Measurements from ENCODE around the gene DUSP12. TPM values are rescaled to one million over a fixed set of nuclear protein-coding genes. Genes with fewer than 3 reads are reported as not detected.

The DUSP12 gene
- total RNA-seq, 1 experiment from 2014 or later: 28.0 TPM

DNA sequence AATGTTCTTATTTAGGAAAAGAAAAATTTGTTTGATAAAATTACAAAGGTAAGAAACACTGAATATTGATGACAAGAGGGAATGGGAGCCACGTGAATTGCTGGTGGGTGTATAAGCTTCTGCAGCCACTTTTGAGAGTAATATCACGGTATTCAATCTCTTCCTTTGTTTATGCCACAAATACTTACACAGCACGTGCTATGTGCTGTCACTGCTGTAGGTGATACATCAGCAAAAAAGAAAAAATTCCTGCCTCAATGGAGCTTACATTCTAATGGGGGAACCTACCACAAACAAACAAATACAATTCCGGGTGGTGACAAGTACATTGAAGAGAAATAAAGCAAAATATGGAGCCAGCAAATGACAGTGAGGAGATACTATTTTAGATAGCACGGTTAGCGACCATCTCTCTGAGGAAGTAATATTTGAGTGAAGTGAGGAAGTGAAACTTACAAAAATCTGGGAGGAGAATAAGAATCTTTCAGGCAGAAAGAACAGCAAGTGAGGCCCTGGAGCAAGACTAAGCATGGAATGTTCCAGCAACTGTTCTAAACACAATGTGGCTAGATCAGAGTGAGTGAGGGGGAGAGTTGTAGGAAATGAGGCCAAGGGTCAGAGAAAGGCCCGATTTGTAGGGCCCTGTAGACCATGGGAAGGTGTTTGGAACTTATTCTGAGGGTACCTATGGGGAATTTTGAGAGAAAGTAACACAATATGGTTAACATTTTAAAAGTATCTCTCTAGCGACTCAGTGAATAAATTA, 30.8 kb upstream of the DUSP12 start:
- no CpG with 5 or more reads among the region's 8 CpGs for WGBS (ENCODE audit: extremely low coverage, insufficient read length, low lambda C conversion rate)
- no peak overlapping the region for H3K14ac ChIP-seq (ENCODE audit: insufficient read depth, low read length)
- H3K4me1 Mint-ChIP-seq: no peaks in the 10 kb centered on the region; a peak in 1 of 4 replicates

More for the DNA sequence above, 30.8 kb upstream of the DUSP12 start:
- Histone ChIP-seq H3K23me2 (ENCODE audit: insufficient read length, low read depth, low read length, poor library complexity, severe bottlenecking) (no peaks in the 10 kb centered on the region), H2BK15ac (ENCODE audit: low read depth, low read length) (no peak overlapping the region), H3K79me1 (ENCODE audit: insufficient read depth, low read depth, low read length, poor library complexity, severe bottlenecking) (no peaks in the 10 kb centered on the region), H3K4ac (ENCODE audit: low read depth, low read length) (no peak overlapping the region), H3T11ph (ENCODE audit: low read length) (no peak overlapping the region), H3K27me3 (ENCODE audit: insufficient read depth, low read length) (no peaks in the 10 kb centered on the region; the same call in 1 of the 2 replicates), H4K91ac (ENCODE audit: insufficient read length, low read depth, low read length) (no peak overlapping the region), H3K56ac (ENCODE audit: insufficient read length, low read depth, low read length) (no peak overlapping the region), H3K18ac (ENCODE audit: insufficient read length, low read depth, low read length) (no peak overlapping the region), H4K5ac (ENCODE audit: insufficient read length, low read depth, low read length) (no peak overlapping the region), H2BK20ac (ENCODE audit: low read depth, low read length, poor library complexity, severe bottlenecking) (no peak overlapping the region), H2BK5ac (ENCODE audit: insufficient read length, low read length) (no peak overlapping the region), H2BK120ac (ENCODE audit: low read depth, low read length, poor library complexity, severe bottlenecking) (no peak overlapping the region), H3K4me2 (ENCODE audit: insufficient read depth, insufficient read length, low read length) (no peak overlapping the region), H3K9me3 (ENCODE audit: control insufficient read depth, low read depth, low read length) (no peaks in the 10 kb centered on the region), H4K8ac (replicated peaks; ENCODE audit: insufficient read length, low read depth, low read length) (no peak overlapping the region), H2AFZ (ENCODE audit: low read length) (no peak overlapping the region), H2BK12ac (ENCODE audit: insufficient read length, low read depth, low read length) (no peak overlapping the region), H3K79me2 (ENCODE audit: insufficient read depth, low read length) (no peaks in the 10 kb centered on the region), H3K27ac (ENCODE audit: insufficient read length, low read depth, low read length) (no peak overlapping the region), H3K9ac (ENCODE audit: extremely low read depth, insufficient read length, low read length) (no peak overlapping the region), H2AK5ac (ENCODE audit: insufficient read length, low read length) (no peak overlapping the region), H3K4me1 (ENCODE audit: insufficient read depth, low read length) (no peaks in the 10 kb centered on the region), H3K23ac (ENCODE audit: insufficient read length, low read depth, low read length) (no peak overlapping the region), H4K20me1 (ENCODE audit: control insufficient read depth, insufficient read depth, insufficient read length) (no peaks in the 10 kb centered on the region)
- H3K9me3 Mint-ChIP-seq: no peaks in the 10 kb centered on the region; a peak in 1 of 5 replicates
- H3K4me3 Mint-ChIP-seq: no peak overlapping the region
- no peak for DNase-seq
- TF ChIP-seq, protein P1, sequence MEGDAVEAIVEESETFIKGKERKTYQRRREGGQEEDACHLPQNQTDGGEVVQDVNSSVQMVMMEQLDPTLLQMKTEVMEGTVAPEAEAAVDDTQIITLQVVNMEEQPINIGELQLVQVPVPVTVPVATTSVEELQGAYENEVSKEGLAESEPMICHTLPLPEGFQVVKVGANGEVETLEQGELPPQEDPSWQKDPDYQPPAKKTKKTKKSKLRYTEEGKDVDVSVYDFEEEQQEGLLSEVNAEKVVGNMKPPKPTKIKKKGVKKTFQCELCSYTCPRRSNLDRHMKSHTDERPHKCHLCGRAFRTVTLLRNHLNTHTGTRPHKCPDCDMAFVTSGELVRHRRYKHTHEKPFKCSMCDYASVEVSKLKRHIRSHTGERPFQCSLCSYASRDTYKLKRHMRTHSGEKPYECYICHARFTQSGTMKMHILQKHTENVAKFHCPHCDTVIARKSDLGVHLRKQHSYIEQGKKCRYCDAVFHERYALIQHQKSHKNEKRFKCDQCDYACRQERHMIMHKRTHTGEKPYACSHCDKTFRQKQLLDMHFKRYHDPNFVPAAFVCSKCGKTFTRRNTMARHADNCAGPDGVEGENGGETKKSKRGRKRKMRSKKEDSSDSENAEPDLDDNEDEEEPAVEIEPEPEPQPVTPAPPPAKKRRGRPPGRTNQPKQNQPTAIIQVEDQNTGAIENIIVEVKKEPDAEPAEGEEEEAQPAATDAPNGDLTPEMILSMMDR (conservative IDR thresholded peaks at IDR 0.05): no peak
- peaks cover 40% of the 10 kb centered on the region for H3K27me3 Mint-ChIP-seq (ENCODE audit: low read depth)
- no peaks in the 10 kb centered on the region for H3K36me3 Mint-ChIP-seq (ENCODE audit: insufficient read depth in 1 of 3, low read depth in 3 of 3)
- H3K27ac Mint-ChIP-seq: no peak overlapping the region
